Transverse colon (tissue), 4 donors: ENCODE measurements around the gene RPL35. TPM values are rescaled to one million over a fixed set of nuclear protein-coding genes. Genes with fewer than 3 reads are reported as not detected.
A peak's percentile ranks its signal among the peaks of the same experiment; 100 is the strongest.

ENCODE experiments used
- DNase-seq: peaks from one replicate; pipeline ENCODE4 v3.0.0-alpha.2; 2019
- H3K27ac ChIP-seq, 4 donors: fragments of 200-600 bp; sonication (generic); 2 replicates each; pipeline ENCODE4 v1.5.1; 2016 to 2018; ENCODE audit warnings: inconsistent platforms in 4 of 4
- H3K27me3 ChIP-seq: fragments of 200-600 bp; sonication (generic); 2 replicates; pipeline ENCODE4 v1.5.1; 2017; ENCODE audit warnings: inconsistent platforms
- H3K36me3 ChIP-seq, 4 donors: fragments of 200-600 bp; sonication (generic); 2 replicates each; pipeline ENCODE4 v1.5.1; 2017 to 2019; ENCODE audit warnings: inconsistent platforms in 4 of 4
- H3K4me1 ChIP-seq, 4 donors: fragments of 200-600 bp; sonication (generic); 2 replicates each; pipeline ENCODE4 v1.5.1; 2017 to 2020; ENCODE audit warnings: inconsistent platforms in 4 of 4
- H3K4me3 ChIP-seq, 4 donors: fragments of 200-600 bp; sonication (generic); 1 replicate in 1 of 4; 2 replicates in 3 of 4; pipeline versions ENCODE4 v1.5.1 to v1.6.1; 2017 to 2019; ENCODE audit warnings: inconsistent platforms in 4 of 4
- H3K9me3 ChIP-seq, 2 donors: fragments of 200-600 bp; sonication (generic); 2 replicates each; pipeline ENCODE4 v1.5.1; 2017 to 2019; ENCODE audit warnings: inconsistent platforms in 2 of 2
- CTCF ChIP-seq, 5 experiments: fragments of 200-600 bp in 3 of 5; fragments of 450-650 bp in 2 of 5; sonication (generic) in 3 of 5; IDR thresholded peaks; 1 replicate in 2 of 5; 2 replicates in 3 of 5; pipeline ENCODE4 v1.5.1; 2016 to 2017; ENCODE audit warnings: antibody characterized with exemption in 5 of 5, inconsistent platforms in 3 of 5, mild to moderate bottlenecking in 2 of 5, moderate library complexity in 1 of 5
- EP300 ChIP-seq: sonication (generic); formaldehyde crosslinking; IDR thresholded peaks from one replicate; pipeline ENCODE4 v1.6.1; 2017; ENCODE audit warnings: antibody characterized with exemption, low read depth
- POLR2A ChIP-seq: fragments of 450-650 bp; IDR thresholded peaks from one replicate; pipeline ENCODE4 v1.6.1; 2016; ENCODE audit warnings: antibody characterized with exemption, mild to moderate bottlenecking, moderate library complexity
- POLR2AphosphoS5 ChIP-seq, 3 donors: sonication (generic); formaldehyde crosslinking; IDR thresholded peaks; one replicate each; pipeline ENCODE4 v1.6.1; 2016; ENCODE audit warnings: antibody characterized with exemption in 3 of 3
- WGBS, 2 donors: methylation state at CpG; one replicate each; pipeline ENCODE4 v1.1.5; 2018; ENCODE audit warnings: low coverage in 1 of 2; 5-methylcytosine and 5-hydroxymethylcytosine counted together
- in situ Hi-C, 4 donors: fragments of 200-750 bp; cut with MboI; loops; one replicate each; pipeline versions ENCODE4 v1.15.0 to v1.15.1; 2017; ENCODE audit warnings: low sequenced_read_pairs in 3 of 4, low pct_ligation_motif_present in 1 of 4, low pct_unique_long_range_greater_than_20kb in 1 of 4
- intact Hi-C: fragments of 100-400 bp; cut with DNase I; formaldehyde crosslinking; loops from one replicate; pipeline ENCODE4 v1.15.1; 2023; ENCODE audit warnings: low total_unique reads
- total RNA-seq, 4 donors: library from RNA; depleted of rRNA; stranded (reverse); fragments of >200 nt; gene quantifications; one replicate each; pipeline ENCODE4 v1.1.0, GENCODE V29; 2016

Gene RPL35
- total RNA-seq, result 1,000 to 10,000 TPM in 3 of 4 donors, 100 to 1,000 TPM in 1; 498 to 3,953 (median 1,382) TPM

- intact Hi-C loops, result no loop called here
- Histone ChIP-seq H3K4me1 (peaks cover 13 to 27% (median 21%) of the 10 kb centered on the region in 4 donors), H3K4me3 (peak within 1 kb of the TSS; percentile 56 to 91 (median 76)), H3K9me3 (no peaks in the 10 kb centered on the region), H3K27ac (peak within 1 kb of the TSS; percentile 93 to 96 (median 94)), H3K36me3 (peaks cover 0 to 32% (median 10%) of the 10 kb centered on the region in 4 donors), H3K27me3 (no peaks in the 10 kb centered on the region)
- DNase-seq, result peak; percentile 97
- TF ChIP-seq POLR2AphosphoS5 (IDR thresholded peaks at IDR 0.05), result peak; percentile 91 to 97 (median 93)
- TF ChIP-seq CTCF (IDR thresholded peaks at IDR 0.05), result peak in 4 of 5 experiments; percentile 20 to 38 (median 22)
- peak; percentile 86 for TF ChIP-seq POLR2A
- no peak for TF ChIP-seq EP300
- WGBS, 2 donors, result 1% methylated on average over 62 of the region's 92 CpGs; no CpG with 5 or more reads in 1 of the 2 donors
- in situ Hi-C loops, result no loop called here
Measured at GRCh38 chr9:124861342-124862229, at the start of gene RPL35, which contains the start of gene ARPC5L. Gene RPL35, minus strand, starts transcription at chr9:124861957. Its CDS starts 45 bp downstream, at chr9:124861912. Gene ARPC5L, plus strand, starts transcription at chr9:124862130. Its CDS starts 7,161 bp downstream, at chr9:124869291.

- no peak for DNase-seq
- H3K36me3 ChIP-seq, result peaks cover 0 to 58% (median 6%) of the 10 kb centered on the region in 4 donors
- H3K27ac ChIP-seq, result no peak overlapping the region
- in situ Hi-C loops, result loop anchor here in 1 of 4 donors (25.0 kb wide), 1 partner anchor 454 kb away; no protein-coding TSS in a partner anchor
- no peaks in the 10 kb centered on the region for H3K27me3 ChIP-seq
- WGBS, 2 donors, result 80 to 86% methylated on average over 2 of the region's 2 CpGs
- no peak for TF ChIP-seq POLR2A
- TF ChIP-seq POLR2AphosphoS5 (IDR thresholded peaks at IDR 0.05), result no peak
- no peak for TF ChIP-seq CTCF (IDR thresholded peaks at IDR 0.05)
- TF ChIP-seq EP300, result no peak
- intact Hi-C loops, result no loop called here
- peaks cover 0 to 11% (median 0%) of the 10 kb centered on the region in 4 donors for H3K4me1 ChIP-seq
- no peaks in the 10 kb centered on the region for H3K9me3 ChIP-seq
- H3K4me3 ChIP-seq, result no peak overlapping the region
Measured at GRCh38 chr9:124908098-124908497, 46.3 kb upstream of the RPL35 start.

- Histone ChIP-seq H3K36me3 (peaks cover 0 to 51% (median 5%) of the 10 kb centered on the region in 4 donors), H3K9me3 (no peaks in the 10 kb centered on the region), H3K4me1 (peaks cover 0 to 11% (median 0%) of the 10 kb centered on the region in 4 donors), H3K4me3 (no peak overlapping the region), H3K27me3 (no peaks in the 10 kb centered on the region), H3K27ac (no peak overlapping the region)
- WGBS, 2 donors, result 33 to 50% methylated on average over 1 of the region's 1 CpG
- no peak for DNase-seq
- no peak for TF ChIP-seq POLR2A
- no peak for TF ChIP-seq EP300
- no peak for TF ChIP-seq CTCF (IDR thresholded peaks at IDR 0.05)
- intact Hi-C loops, result no loop called here
- in situ Hi-C loops, result loop anchor here in 1 of 4 donors (25.0 kb wide), 1 partner anchor 455 kb away; no protein-coding TSS in a partner anchor
Measured at GRCh38 chr9:124906966-124907365, 45.2 kb upstream of the RPL35 start.

- in situ Hi-C loops, result loop anchor here in 1 of 4 donors (25.0 kb wide), 1 partner anchor 462 kb away; no protein-coding TSS in a partner anchor
- Histone ChIP-seq H3K36me3 (peaks cover 0 to 34% (median 17%) of the 10 kb centered on the region in 4 donors), H3K4me3 (no peak overlapping the region), H3K27me3 (no peaks in the 10 kb centered on the region), H3K27ac (no peak overlapping the region), H3K4me1 (no peaks in the 10 kb centered on the region), H3K9me3 (no peaks in the 10 kb centered on the region)
- WGBS, 2 donors, result 93% methylated on average over 9 of the region's 9 CpGs; no CpG with 5 or more reads in 1 of the 2 donors
- TF ChIP-seq CTCF (IDR thresholded peaks at IDR 0.05), result no peak
- no peak for TF ChIP-seq POLR2AphosphoS5 (IDR thresholded peaks at IDR 0.05)
- TF ChIP-seq EP300, result no peak
- no peak for TF ChIP-seq POLR2A
- no peak for DNase-seq
- intact Hi-C loops, result no loop called here
Measured at GRCh38 chr9:124899845-124900244, 38.1 kb upstream of the RPL35 start.
